Peyer's patch (tissue), 4 donors: ENCODE measurements around the gene SMIM10L2A.

Source experiments
- POLR2A ChIP-seq, 2 donors: fragments of 450-650 bp; IDR thresholded peaks; one replicate each; pipeline ENCODE4 v1.5.1; 2017; ENCODE audit warnings: antibody characterized with exemption in 2 of 2, mild to moderate bottlenecking in 2 of 2, moderate library complexity in 2 of 2
- TF ChIP-seq, protein P1 (sequence below), 6 experiments: fragments of 450-650 bp in 4 of 6; fragments of 200-600 bp in 2 of 6; sonication (generic) in 1 of 6; IDR thresholded peaks; one replicate each; pipeline ENCODE4 v1.5.1; 2017 to 2019; ENCODE audit warnings: antibody characterized with exemption in 6 of 6, mild to moderate bottlenecking in 3 of 6, moderate library complexity in 1 of 6

DNA sequence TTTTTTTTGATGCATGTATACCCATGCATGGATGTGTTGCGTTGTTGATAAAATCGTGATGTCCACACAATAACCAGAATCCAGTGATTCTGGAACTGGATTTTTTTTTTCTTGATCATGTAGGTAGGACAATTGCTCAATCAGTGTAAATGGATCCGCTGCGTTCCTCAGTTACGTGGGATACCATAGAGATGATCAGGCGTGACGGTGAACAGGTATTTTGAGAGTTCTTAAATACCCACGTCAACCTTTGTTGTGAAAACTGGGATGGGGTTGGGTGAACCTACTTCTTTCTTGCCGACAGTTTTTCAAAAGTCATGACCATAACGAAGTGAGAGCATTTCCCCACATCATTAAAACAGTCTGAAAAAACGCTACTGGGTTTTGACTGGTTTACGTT, 913 bp upstream of the SMIM10L2A start:
- TF ChIP-seq, protein P1, sequence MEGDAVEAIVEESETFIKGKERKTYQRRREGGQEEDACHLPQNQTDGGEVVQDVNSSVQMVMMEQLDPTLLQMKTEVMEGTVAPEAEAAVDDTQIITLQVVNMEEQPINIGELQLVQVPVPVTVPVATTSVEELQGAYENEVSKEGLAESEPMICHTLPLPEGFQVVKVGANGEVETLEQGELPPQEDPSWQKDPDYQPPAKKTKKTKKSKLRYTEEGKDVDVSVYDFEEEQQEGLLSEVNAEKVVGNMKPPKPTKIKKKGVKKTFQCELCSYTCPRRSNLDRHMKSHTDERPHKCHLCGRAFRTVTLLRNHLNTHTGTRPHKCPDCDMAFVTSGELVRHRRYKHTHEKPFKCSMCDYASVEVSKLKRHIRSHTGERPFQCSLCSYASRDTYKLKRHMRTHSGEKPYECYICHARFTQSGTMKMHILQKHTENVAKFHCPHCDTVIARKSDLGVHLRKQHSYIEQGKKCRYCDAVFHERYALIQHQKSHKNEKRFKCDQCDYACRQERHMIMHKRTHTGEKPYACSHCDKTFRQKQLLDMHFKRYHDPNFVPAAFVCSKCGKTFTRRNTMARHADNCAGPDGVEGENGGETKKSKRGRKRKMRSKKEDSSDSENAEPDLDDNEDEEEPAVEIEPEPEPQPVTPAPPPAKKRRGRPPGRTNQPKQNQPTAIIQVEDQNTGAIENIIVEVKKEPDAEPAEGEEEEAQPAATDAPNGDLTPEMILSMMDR (IDR thresholded peaks at IDR 0.05), result no peak
- no peak for TF ChIP-seq POLR2A (IDR thresholded peaks at IDR 0.05)
